ENCODE results near the gene MTHFD1. TPM values are rescaled to one million over a fixed set of nuclear protein-coding genes. Genes with fewer than 3 reads are reported as not detected.

The MTHFD1 gene
- total RNA-seq, 4 donors from 2014 or later = 18.4 to 47.0 (median 25.4) TPM

DNA sequence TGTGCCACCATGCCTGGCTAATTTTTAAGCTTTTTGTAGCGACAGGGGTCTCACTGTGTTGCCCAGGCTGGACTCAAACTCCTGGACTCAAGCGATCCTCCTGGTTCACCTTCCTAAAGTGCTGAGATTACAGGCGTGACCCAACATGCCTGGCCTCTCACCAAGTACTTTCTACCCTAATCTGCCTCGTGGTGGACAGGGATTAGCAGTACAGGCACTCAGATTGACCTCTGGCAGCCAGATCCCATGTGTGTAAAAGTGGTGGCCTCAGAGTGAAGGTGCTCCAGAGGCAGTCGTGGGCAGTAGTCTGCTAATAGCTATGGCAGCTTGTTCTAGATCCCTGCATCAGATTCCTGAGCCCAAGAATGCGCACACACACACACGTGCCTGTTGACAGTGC, 30.9 kb downstream of the MTHFD1 start:
- Histone ChIP-seq H3K4me1 (no peaks in the 10 kb centered on the region), H3K4me3 (no peak overlapping the region), H3K27ac (no peak overlapping the region), H3K27me3 (no peaks in the 10 kb centered on the region), H3K36me3 (peaks cover 0 to 35% (median 0%) of the 10 kb centered on the region in 3 donors), H3K9me3 (no peaks in the 10 kb centered on the region)
- no peak for DNase-seq
- TF ChIP-seq, protein P1, sequence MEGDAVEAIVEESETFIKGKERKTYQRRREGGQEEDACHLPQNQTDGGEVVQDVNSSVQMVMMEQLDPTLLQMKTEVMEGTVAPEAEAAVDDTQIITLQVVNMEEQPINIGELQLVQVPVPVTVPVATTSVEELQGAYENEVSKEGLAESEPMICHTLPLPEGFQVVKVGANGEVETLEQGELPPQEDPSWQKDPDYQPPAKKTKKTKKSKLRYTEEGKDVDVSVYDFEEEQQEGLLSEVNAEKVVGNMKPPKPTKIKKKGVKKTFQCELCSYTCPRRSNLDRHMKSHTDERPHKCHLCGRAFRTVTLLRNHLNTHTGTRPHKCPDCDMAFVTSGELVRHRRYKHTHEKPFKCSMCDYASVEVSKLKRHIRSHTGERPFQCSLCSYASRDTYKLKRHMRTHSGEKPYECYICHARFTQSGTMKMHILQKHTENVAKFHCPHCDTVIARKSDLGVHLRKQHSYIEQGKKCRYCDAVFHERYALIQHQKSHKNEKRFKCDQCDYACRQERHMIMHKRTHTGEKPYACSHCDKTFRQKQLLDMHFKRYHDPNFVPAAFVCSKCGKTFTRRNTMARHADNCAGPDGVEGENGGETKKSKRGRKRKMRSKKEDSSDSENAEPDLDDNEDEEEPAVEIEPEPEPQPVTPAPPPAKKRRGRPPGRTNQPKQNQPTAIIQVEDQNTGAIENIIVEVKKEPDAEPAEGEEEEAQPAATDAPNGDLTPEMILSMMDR (IDR thresholded peaks at IDR 0.05) = no peak
- no peak for TF ChIP-seq POLR2A (IDR thresholded peaks at IDR 0.05)

DNA sequence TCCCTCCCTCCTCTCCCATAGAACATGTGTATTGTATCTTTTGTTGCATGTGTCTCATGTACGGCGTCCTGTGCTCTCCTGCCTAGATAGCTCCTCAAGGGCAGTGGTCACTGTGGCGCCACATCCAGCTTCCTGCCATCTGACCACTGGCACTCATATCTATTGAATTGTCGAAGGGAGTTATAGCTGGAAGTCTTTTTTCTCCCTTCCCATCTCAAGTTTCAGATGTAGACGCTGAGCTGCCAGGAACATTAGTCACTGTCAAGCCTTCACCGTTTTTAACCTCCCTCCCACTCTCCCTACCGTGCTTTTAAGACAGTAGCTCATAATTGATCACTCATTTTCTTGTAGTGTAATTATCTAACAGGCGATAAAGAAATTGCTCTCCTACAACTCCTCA, 33.0 kb downstream of the MTHFD1 start:
- Histone ChIP-seq H3K4me3 (no peak overlapping the region), H3K9me3 (no peaks in the 10 kb centered on the region), H3K4me1 (no peaks in the 10 kb centered on the region), H3K36me3 (peaks cover 0 to 38% (median 0%) of the 10 kb centered on the region in 3 donors), H3K27me3 (no peaks in the 10 kb centered on the region), H3K27ac (no peak overlapping the region)
- no peak for DNase-seq
- TF ChIP-seq, protein P1 (IDR thresholded peaks at IDR 0.05) = no peak

DNA sequence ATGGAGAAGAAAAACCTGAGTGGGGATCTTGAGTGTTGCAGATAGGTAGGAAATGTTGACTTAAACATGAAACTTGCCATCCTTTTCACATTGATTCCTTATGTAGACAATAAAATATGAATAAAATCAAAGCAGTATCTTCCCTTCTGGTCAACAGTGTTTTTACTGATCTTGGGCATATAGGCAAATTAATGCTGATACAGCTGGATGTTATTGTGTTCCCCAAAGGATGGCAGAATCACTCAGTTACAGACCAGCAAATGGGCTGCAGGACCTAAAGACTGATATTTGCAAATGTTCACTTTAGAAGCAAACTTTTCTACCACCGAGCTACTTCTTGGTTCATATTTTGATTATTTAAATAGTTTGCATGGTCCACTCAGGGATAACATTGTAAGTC, 33.9 kb downstream of the MTHFD1 start:
- Histone ChIP-seq H3K4me1 (no peaks in the 10 kb centered on the region), H3K36me3 (peaks cover 0 to 38% (median 0%) of the 10 kb centered on the region in 3 donors)
- TF ChIP-seq POLR2A (IDR thresholded peaks at IDR 0.05) = no peak
- TF ChIP-seq, protein P1 (IDR thresholded peaks at IDR 0.05) = no peak

DNA sequence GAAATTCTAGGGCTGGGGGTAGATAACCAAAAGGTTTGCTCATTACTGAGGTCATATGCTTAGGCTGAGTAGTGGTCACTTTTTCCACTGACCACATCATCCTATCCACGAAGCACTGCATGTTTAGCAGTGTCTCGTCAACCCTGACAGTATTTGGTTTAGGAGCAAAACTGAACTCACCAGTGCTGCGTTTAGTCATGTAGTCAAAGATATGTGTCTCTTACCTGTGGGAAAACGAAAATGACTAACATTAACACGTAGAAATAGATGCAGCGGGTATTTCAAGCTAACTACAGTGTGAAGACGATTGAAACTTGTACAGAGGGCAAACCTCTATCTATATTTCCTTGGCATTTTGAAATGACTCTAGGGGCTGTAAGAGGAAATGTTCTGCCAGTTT, 34.6 kb downstream of the MTHFD1 start:
- no peaks in the 10 kb centered on the region for H3K4me1 ChIP-seq

More for the DNA sequence above, 33.9 kb downstream of the MTHFD1 start:
- no peaks in the 10 kb centered on the region for H3K27me3 ChIP-seq
- no peak overlapping the region for H3K4me3 ChIP-seq
- no peak overlapping the region for H3K27ac ChIP-seq
- no peaks in the 10 kb centered on the region for H3K9me3 ChIP-seq
- no peak for DNase-seq

DNA sequence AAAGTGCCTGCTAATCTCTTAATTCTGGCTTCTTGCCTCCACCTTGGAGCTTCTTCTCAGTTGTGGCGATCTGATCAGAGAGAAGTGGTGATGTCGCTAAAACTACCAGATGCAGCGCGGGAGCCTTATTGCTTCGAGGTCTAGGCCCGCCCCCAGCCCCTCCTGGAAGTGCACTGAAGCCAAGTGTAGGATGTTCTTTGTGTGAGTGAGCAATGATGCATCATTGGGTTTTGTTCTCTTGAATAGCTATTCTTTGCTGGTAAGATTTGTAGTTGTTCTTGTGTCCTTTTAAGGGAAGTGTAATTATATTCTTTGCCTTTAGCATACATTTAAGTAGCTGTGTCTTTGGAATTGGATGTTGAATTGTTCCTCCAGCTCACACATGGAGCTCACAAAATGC, 35.8 kb downstream of the MTHFD1 start:
- Histone ChIP-seq H3K27ac (no peak overlapping the region), H3K4me3 (no peak overlapping the region), H3K9me3 (no peaks in the 10 kb centered on the region), H3K4me1 (no peaks in the 10 kb centered on the region), H3K36me3 (peaks cover 0 to 36% (median 0%) of the 10 kb centered on the region in 3 donors), H3K27me3 (no peaks in the 10 kb centered on the region)
- TF ChIP-seq, protein P1 (IDR thresholded peaks at IDR 0.05) = no peak
- TF ChIP-seq POLR2A (IDR thresholded peaks at IDR 0.05) = no peak
- no peak for DNase-seq

More for the DNA sequence above, 34.6 kb downstream of the MTHFD1 start:
- peaks cover 0 to 42% (median 0%) of the 10 kb centered on the region in 3 donors for H3K36me3 ChIP-seq
- no peaks in the 10 kb centered on the region for H3K27me3 ChIP-seq
- H3K9me3 ChIP-seq = no peaks in the 10 kb centered on the region
- no peak overlapping the region for H3K4me3 ChIP-seq
- H3K27ac ChIP-seq = no peak overlapping the region
- no peak for DNase-seq
- no peak for TF ChIP-seq POLR2A (IDR thresholded peaks at IDR 0.05)
- TF ChIP-seq, protein P1 (IDR thresholded peaks at IDR 0.05) = no peak

DNA sequence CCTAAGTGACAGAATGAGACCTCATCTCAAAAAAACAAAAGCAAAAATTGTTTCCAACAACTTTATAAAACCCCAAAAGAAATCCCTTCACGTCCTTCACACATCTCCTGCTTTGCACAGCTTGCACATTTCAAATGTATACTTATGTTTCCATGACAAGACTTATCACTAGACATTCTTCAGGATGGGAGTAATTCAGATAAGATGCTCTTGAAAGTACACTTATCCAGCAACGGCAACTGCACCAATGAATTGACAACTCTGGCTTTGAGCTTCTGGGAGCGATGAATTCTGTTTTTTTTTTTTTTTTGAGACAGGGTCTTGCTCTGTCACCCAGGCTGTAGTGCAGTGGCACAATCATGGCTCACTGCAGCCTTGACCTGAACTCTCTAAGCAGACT, 46.4 kb downstream of the MTHFD1 start:
- H3K27me3 ChIP-seq = no peaks in the 10 kb centered on the region
- TF ChIP-seq POLR2A (IDR thresholded peaks at IDR 0.05) = no peak
- peaks cover 0 to 10% (median 0%) of the 10 kb centered on the region in 4 donors for H3K4me1 ChIP-seq
- no peak overlapping the region for H3K27ac ChIP-seq
- no peak overlapping the region for H3K4me3 ChIP-seq
- H3K36me3 ChIP-seq = peaks cover 0 to 30% (median 0%) of the 10 kb centered on the region in 3 donors
- no peaks in the 10 kb centered on the region for H3K9me3 ChIP-seq
- no peak for DNase-seq
